ENCODE measurements around the gene KRTAP9-9. TPM values are rescaled to one million over a fixed set of nuclear protein-coding genes. Genes with fewer than 3 reads are reported as not detected.
A peak's percentile ranks its signal among the peaks of the same experiment; 100 is the strongest.
"Not testable (repeated sequence)": the region's sequence is repeated elsewhere in the genome, so short reads cannot be mapped to it uniquely, and the experiment has no call there.

Gene KRTAP9-9
- total RNA-seq, 1 experiment from 2014 or later: not detected

- DNase-seq (ENCODE audit: low read depth): no peak
These were observed 9.9 kb downstream of the KRTAP9-9 start, which contains the start of gene KRTAP9-6 for GRCh38 chr17:41265078-41265477. TSS of gene KRTAP9-6 (plus strand) at chr17:41265378. CDS start at chr17:41265378, 0 bp downstream.

- DNase-seq (ENCODE audit: low read depth): peak; percentile 59
These were observed 12.5 kb downstream of the KRTAP9-9 start for GRCh38 chr17:41267711-41268110.

DNA sequence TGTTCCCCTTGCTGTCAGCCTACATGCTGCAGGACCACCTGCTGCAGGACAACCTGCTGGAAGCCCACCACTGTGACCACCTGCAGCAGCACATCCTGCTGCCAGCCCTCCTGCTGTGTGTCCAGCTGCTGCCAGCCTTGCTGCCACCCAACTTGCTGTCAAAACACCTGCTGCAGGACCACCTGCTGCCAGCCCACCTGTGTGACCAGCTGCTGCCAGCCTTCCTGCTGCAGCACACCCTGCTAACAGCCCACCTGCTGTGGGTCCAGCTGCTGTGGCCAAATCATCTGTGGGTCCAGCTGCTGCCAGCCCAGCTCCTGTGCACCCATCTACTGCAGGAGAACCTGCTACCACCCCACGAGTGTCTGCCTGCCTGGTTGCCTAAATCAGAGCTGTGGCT lies 16.1 kb downstream of the KRTAP9-9 start:
- DNase-seq (ENCODE audit: low read depth): not testable (repeated sequence)

DNA sequence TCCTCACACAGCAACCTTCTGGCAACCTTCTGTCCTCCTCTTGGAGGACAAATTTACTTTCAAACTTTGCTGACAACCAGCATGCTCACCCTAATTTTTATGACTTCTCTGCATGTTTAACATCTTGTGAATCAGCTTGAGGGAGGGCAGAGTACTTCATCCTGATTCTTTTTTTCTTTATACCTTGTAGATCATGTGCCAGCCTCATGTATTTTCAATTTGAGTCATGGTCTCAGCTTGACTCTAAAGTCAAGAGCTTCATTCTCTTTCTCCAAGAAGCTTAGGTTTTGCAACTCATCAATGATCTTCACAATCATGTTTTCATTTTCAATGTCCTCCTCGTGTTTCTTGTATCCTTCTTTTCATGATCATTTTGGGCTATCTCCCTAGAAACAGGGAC lies 16.7 kb downstream of the KRTAP9-9 start:
- no peak for DNase-seq (ENCODE audit: low read depth)

- DNase-seq (ENCODE audit: low read depth): not testable (repeated sequence)
These were observed 20.5 kb downstream of the KRTAP9-9 start, which contains the start of gene KRTAP9-7 for GRCh38 chr17:41275648-41276190. TSS of gene KRTAP9-7 (plus strand) at chr17:41275698. CDS start at chr17:41275698, 0 bp downstream.

- DNase-seq (ENCODE audit: low read depth): peak; percentile 65
These were observed 23.2 kb downstream of the KRTAP9-9 start for GRCh38 chr17:41278176-41278955.

- peak; percentile 42 for DNase-seq (ENCODE audit: low read depth)
These were observed 28.9 kb downstream of the KRTAP9-9 start for GRCh38 chr17:41284043-41284442.

DNA sequence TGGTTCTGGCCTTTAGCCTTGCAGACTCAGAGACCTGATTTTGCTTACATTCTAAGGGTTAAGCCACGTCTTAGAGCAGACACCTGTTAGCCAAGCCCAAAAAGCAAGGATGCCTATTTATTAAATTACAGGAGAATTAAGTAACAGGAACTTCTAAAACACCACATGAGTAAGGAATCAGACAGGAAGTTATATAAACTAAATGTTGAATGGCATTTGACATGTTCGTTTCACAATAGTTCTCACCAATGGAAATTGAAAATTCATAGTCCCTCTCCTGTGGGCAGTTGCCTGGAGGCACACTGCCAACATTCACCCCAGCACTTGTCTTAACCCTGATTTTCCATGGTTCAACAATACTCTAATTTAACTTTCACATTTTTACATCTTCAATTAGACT lies 29.4 kb downstream of the KRTAP9-9 start:
- peak; percentile 29 for DNase-seq (ENCODE audit: low read depth)

DNA sequence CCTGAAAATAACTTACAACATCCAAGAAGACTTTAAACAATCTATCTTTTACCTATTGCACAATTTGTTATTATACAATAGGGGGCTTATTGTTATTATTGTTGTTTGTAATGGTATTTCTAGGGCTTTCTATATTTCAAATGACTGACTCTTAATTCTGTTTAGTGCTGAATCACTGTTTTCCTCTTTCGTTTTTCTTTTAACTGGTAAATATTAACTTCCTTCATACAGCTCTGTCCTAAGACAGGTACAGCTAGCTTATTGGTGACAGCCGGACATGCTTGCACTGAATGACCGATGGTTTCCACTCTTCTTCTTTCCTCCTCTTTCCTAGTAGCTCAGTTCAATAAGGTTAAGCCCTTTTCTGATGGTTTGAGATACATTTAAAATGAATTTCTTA lies 31.9 kb downstream of the KRTAP9-9 start:
- DNase-seq (ENCODE audit: low read depth): no peak

DNA sequence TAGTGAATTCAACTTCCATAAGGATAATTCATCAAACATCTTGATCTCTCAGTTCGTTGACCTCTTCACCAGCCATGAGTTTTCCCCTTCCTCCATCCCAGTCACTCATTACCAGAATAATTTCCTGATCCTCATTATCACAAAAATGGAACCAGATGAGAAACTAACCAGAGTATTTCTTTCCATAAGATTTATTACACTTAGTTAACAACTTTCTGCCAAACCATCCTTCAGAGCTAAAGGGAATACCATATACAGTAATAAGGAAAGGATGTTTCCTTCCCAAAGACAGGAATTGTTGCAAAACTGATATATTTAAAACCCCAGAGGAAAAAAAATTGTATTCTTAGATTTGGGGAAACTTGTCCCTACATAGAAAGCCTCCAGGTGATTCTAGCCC lies 38.8 kb downstream of the KRTAP9-9 start:
- no peak for DNase-seq (ENCODE audit: low read depth)

GRCh38 chr17:41296846-41297245 lies 41.7 kb downstream of the KRTAP9-9 start:
- DNase-seq (ENCODE audit: low read depth): no peak

- DNase-seq (ENCODE audit: low read depth): no peak
These were observed 43.4 kb downstream of the KRTAP9-9 start for GRCh38 chr17:41298458-41299135.

DNA sequence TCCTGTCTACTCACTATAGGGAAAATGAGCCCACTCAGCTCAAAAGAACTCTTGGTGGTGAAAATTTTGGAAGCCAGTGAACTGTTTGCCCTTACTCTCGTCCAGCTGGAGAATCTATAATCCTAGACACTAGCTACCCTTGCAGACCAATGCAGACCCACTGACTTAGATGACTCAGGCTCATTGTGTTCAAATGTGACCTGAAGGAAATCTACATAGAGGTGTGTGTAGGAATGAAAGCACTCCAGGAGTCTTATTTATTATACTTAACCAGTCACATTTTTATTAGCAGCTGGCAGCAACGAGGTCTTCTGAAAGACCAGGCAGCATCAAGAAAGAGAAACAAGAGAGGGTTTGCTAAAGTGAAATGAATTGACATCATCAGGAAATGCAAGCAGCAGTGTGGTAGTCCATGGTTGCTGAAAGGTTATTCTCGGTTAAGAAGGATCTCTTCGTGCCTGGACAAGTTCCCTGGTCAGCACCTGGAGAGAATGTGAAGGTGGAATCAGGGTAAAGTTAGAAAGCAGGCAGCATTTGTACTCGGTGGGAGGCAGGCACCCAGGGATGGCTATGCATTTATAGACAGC lies 46.1 kb downstream of the KRTAP9-9 start:
- DNase-seq (ENCODE audit: low read depth): peak; percentile 64

DNA sequence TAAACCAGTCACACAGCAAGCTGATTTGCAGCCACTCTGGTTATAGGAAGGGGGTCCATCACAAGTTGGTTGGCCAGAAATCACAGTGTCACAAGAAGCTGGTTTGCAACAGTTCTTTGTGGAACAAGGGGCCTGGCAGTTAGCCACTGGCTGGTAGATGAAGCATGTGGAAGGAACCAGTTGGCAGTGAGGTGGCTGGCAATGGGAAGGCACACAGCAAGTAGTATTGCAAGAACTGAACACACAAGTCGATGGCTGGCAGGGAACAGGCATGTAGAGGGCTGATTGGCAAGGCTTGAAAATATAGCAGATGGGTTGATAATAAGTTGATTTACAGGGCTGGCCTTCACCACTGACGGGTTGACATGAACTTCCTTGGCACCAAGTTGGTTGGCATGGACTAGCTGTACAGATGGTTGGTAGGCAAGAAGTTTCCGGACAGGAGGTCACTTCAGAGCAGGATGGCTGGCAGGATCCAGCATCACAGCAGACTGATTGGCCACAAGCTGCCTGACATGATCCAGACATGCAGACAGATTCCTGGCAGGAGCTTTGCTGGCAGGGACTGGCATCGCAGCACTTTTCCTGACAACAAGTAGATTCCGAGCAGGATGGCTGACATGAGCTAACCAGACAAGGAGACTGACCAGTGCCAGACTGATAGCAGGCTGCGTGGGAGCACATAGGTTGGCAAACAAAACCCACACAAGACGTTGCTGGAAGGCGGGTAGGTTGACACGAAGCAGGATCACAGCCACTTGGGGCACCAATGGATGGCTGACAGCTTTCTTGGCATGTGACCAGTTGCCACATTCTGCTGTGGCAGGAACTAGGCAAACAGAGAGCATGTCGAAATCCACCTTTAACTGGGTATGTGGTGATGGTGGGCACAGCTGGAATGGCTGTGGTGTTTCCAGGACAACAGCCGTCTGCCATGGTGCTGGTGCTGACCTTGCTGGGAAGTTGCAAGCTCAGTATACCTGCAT lies 47.0 kb downstream of the KRTAP9-9 start, which contains the start of gene KRTAP29-1:
Gene KRTAP29-1, minus strand, starts transcription at position 936 of the 986 bp plus-strand sequence. Its CDS starts 0 bp downstream, at position 936.
- no peak for DNase-seq (ENCODE audit: low read depth)

- DNase-seq (ENCODE audit: low read depth): no peak
These were observed 47.8 kb downstream of the KRTAP9-9 start for GRCh38 chr17:41302981-41303380.

- DNase-seq (ENCODE audit: low read depth): no peak
These were observed 48.9 kb downstream of the KRTAP9-9 start for GRCh38 chr17:41304091-41304490.

Other genes starting within 250 kb of the KRTAP9-9 start
- gene KRTAP3-1, start 246.3 kb upstream of the KRTAP9-9 start, total RNA-seq (2014; rRNA removed; shearing (Covaris generic)): 0.64 and 0.71 TPM in 2 replicates
- 3.2 and 5.7 TPM in 2 replicates for gene KRTAP1-5, start 228.2 kb upstream of the KRTAP9-9 start, total RNA-seq (2014; rRNA removed; shearing (Covaris generic))
- not detected in 2 replicates for gene KRTAP1-4, start 225.2 kb upstream of the KRTAP9-9 start, total RNA-seq (2014; rRNA removed; shearing (Covaris generic))
- gene KRTAP1-3, start 220.5 kb upstream of the KRTAP9-9 start, total RNA-seq (2014; rRNA removed; shearing (Covaris generic)): not detected in 2 replicates
- not detected in 2 replicates for gene KRTAP1-1, start 213.9 kb upstream of the KRTAP9-9 start, total RNA-seq (2014; rRNA removed; shearing (Covaris generic))
- gene KRTAP2-1, start 208.1 kb upstream of the KRTAP9-9 start, total RNA-seq (2014; rRNA removed; shearing (Covaris generic)): not detected in 2 replicates
- not detected in 2 replicates for gene KRTAP2-2, start 200.2 kb upstream of the KRTAP9-9 start, total RNA-seq (2014; rRNA removed; shearing (Covaris generic))
- 0.34 and 3.2 TPM in 2 replicates for gene KRTAP2-3, start 195.3 kb upstream of the KRTAP9-9 start, total RNA-seq (2014; rRNA removed; shearing (Covaris generic))
- gene KRTAP2-4, start 189.5 kb upstream of the KRTAP9-9 start, total RNA-seq (2014; rRNA removed; shearing (Covaris generic)): not detected in 2 replicates
- not detected in 2 replicates for gene KRTAP4-7, start 171.2 kb upstream of the KRTAP9-9 start, total RNA-seq (2014; rRNA removed; shearing (Covaris generic))
- 0.10 TPM in 1 of 2 replicates, not detected in the other for gene KRTAP4-8, start 157.2 kb upstream of the KRTAP9-9 start, total RNA-seq (2014; rRNA removed; shearing (Covaris generic))
- not detected in 2 replicates for gene KRTAP4-16, start 153.2 kb upstream of the KRTAP9-9 start, total RNA-seq (2014; rRNA removed; shearing (Covaris generic))
- gene KRTAP4-9, start 150.0 kb upstream of the KRTAP9-9 start, total RNA-seq (2014; rRNA removed; shearing (Covaris generic)): not detected in 2 replicates
- not detected in 2 replicates for gene KRTAP4-11, start 137.0 kb upstream of the KRTAP9-9 start, total RNA-seq (2014; rRNA removed; shearing (Covaris generic))
- gene KRTAP4-12, start 131.2 kb upstream of the KRTAP9-9 start, total RNA-seq (2014; rRNA removed; shearing (Covaris generic)): not detected in 2 replicates
- gene KRTAP4-6, start 114.8 kb upstream of the KRTAP9-9 start, total RNA-seq (2014; rRNA removed; shearing (Covaris generic)): not detected in 2 replicates
- gene KRTAP4-5, start 105.6 kb upstream of the KRTAP9-9 start, total RNA-seq (2014; rRNA removed; shearing (Covaris generic)): not detected in 2 replicates
- not detected in 2 replicates for gene KRTAP4-4, start 94.6 kb upstream of the KRTAP9-9 start, total RNA-seq (2014; rRNA removed; shearing (Covaris generic))
- gene KRTAP4-3, start 87.2 kb upstream of the KRTAP9-9 start, total RNA-seq (2014; rRNA removed; shearing (Covaris generic)): not detected in 2 replicates
- gene KRTAP4-2, start 77.2 kb upstream of the KRTAP9-9 start, total RNA-seq (2014; rRNA removed; shearing (Covaris generic)): not detected in 2 replicates
- gene KRTAP4-1, start 70.5 kb upstream of the KRTAP9-9 start, total RNA-seq (2014; rRNA removed; shearing (Covaris generic)): not detected in 2 replicates
- not detected in 2 replicates for gene KRTAP9-1, start 65.5 kb upstream of the KRTAP9-9 start, total RNA-seq (2014; rRNA removed; shearing (Covaris generic))
- gene KRTAP9-2, start 28.7 kb upstream of the KRTAP9-9 start, total RNA-seq (2014; rRNA removed; shearing (Covaris generic)): not detected in 2 replicates
- not detected in 2 replicates for gene KRTAP9-3, start 22.9 kb upstream of the KRTAP9-9 start, total RNA-seq (2014; rRNA removed; shearing (Covaris generic))
- not detected in 2 replicates for gene KRTAP9-8, start 17.4 kb upstream of the KRTAP9-9 start, total RNA-seq (2014; rRNA removed; shearing (Covaris generic))
- not detected in 2 replicates for gene KRTAP9-4, start 5.7 kb upstream of the KRTAP9-9 start, total RNA-seq (2014; rRNA removed; shearing (Covaris generic))
- gene KRTAP9-6, start 10.0 kb downstream of the KRTAP9-9 start, total RNA-seq (2014; rRNA removed; shearing (Covaris generic)): not detected in 2 replicates
- not detected in 2 replicates for gene KRTAP9-7, start 20.3 kb downstream of the KRTAP9-9 start, total RNA-seq (2014; rRNA removed; shearing (Covaris generic))
- not detected in 2 replicates for gene KRTAP29-1, start 47.5 kb downstream of the KRTAP9-9 start, total RNA-seq (2014; rRNA removed; shearing (Covaris generic))
- not detected in 2 replicates for gene KRTAP16-1, start 53.9 kb downstream of the KRTAP9-9 start, total RNA-seq (2014; rRNA removed; shearing (Covaris generic))
- not detected in 2 replicates for gene KRTAP17-1, start 60.3 kb downstream of the KRTAP9-9 start, total RNA-seq (2014; rRNA removed; shearing (Covaris generic))
- 0.17 TPM in 1 of 2 replicates, not detected in the other for gene KRT33A, start 95.4 kb downstream of the KRTAP9-9 start, total RNA-seq (2014; rRNA removed; shearing (Covaris generic))
- gene KRT33B, start 114.4 kb downstream of the KRTAP9-9 start, total RNA-seq (2014; rRNA removed; shearing (Covaris generic)): 1.3 TPM in 1 of 2 replicates, not detected in the other
- 6.7 and 7.6 TPM in 2 replicates for gene KRT34, start 126.9 kb downstream of the KRTAP9-9 start, total RNA-seq (2014; rRNA removed; shearing (Covaris generic))
- not detected in 2 replicates for gene KRT31, start 142.2 kb downstream of the KRTAP9-9 start, total RNA-seq (2014; rRNA removed; shearing (Covaris generic))
- not detected in 2 replicates for gene KRT37, start 169.2 kb downstream of the KRTAP9-9 start, total RNA-seq (2014; rRNA removed; shearing (Covaris generic))
- gene KRT38, start 185.6 kb downstream of the KRTAP9-9 start, total RNA-seq (2014; rRNA removed; shearing (Covaris generic)): not detected in 2 replicates
- gene KRT32, start 212.0 kb downstream of the KRTAP9-9 start, total RNA-seq (2014; rRNA removed; shearing (Covaris generic)): 0.05 TPM in 1 of 2 replicates, not detected in the other
- gene KRT35, start 225.8 kb downstream of the KRTAP9-9 start, total RNA-seq (2014; rRNA removed; shearing (Covaris generic)): not detected in 2 replicates
- 0.07 TPM in 1 of 2 replicates, not detected in the other for gene KRT36, start 234.5 kb downstream of the KRTAP9-9 start, total RNA-seq (2014; rRNA removed; shearing (Covaris generic))

All from M059J (cell line).